Gastroesophageal sphincter (tissue), 4 donors: Measurements from ENCODE around the gene SLC7A10. TPM values are rescaled to one million over a fixed set of nuclear protein-coding genes. Genes with fewer than 3 reads are reported as not detected.

Experiments
- ATAC-seq: fragments of 150-250 bp; one replicate; pipeline ENCODE4 v1.9.1; 2016; ENCODE audit warnings: mild to moderate bottlenecking, moderate library complexity
- H3K27ac ChIP-seq, 4 donors: fragments of 200-600 bp; sonication (generic) in 3 of 4; 1 replicate in 3 of 4; 2 replicates in 1 of 4; pipeline ENCODE4 v1.5.1; 2016 to 2019
- H3K27me3 ChIP-seq: fragments of 200-600 bp; sonication (generic); one replicate; pipeline ENCODE4 v1.5.1; 2019
- H3K36me3 ChIP-seq, 2 donors: fragments of 200-600 bp; sonication (generic); one replicate each; pipeline ENCODE4 v1.5.1; 2019; ENCODE audit warnings: control low read depth in 1 of 2
- H3K4me1 ChIP-seq, 3 donors: fragments of 200-600 bp; sonication (generic); 1 replicate in 2 of 3; 2 replicates in 1 of 3; pipeline ENCODE4 v1.5.1; 2016 to 2019; ENCODE audit warnings: control low read depth in 2 of 3
- H3K4me3 ChIP-seq, 2 donors: fragments of 200-600 bp; sonication (generic); one replicate each; pipeline ENCODE4 v1.5.1; 2019; ENCODE audit warnings: mild to moderate bottlenecking in 1 of 2, moderate library complexity in 1 of 2
- H3K9me3 ChIP-seq, 3 donors: fragments of 200-600 bp; sonication (generic); one replicate each; pipeline ENCODE4 v1.5.1; 2017 to 2019; ENCODE audit warnings: control low read depth in 2 of 3
- EP300 ChIP-seq: sonication (generic); formaldehyde crosslinking; IDR thresholded peaks from one replicate; pipeline ENCODE4 v1.6.1; 2017; ENCODE audit warnings: antibody characterized with exemption, mild to moderate bottlenecking
- POLR2A ChIP-seq, 2 donors: fragments of 450-650 bp; IDR thresholded peaks; one replicate each; pipeline ENCODE4 v1.6.1; 2017; ENCODE audit warnings: antibody characterized with exemption in 2 of 2, mild to moderate bottlenecking in 2 of 2, moderate library complexity in 1 of 2
- POLR2AphosphoS5 ChIP-seq: sonication (generic); formaldehyde crosslinking; IDR thresholded peaks from one replicate; pipeline ENCODE4 v1.6.1; 2017; ENCODE audit warnings: antibody characterized with exemption
- WGBS, 2 donors: methylation state at CpG; one replicate each; pipeline ENCODE4 v1.1.5; 2018; ENCODE audit warnings: low coverage in 1 of 2; 5-methylcytosine and 5-hydroxymethylcytosine counted together
- total RNA-seq, 4 donors: library from RNA; depleted of rRNA; stranded (reverse); fragments of >200 nt; gene quantifications; one replicate each; pipeline ENCODE4 v1.1.0, GENCODE V29; 2016
- TF ChIP-seq, protein P1 (sequence below), 4 experiments: fragments of 200-600 bp in 2 of 4; fragments of 450-650 bp in 2 of 4; sonication (generic) in 1 of 4; IDR thresholded peaks; one replicate each; pipeline ENCODE4 v1.5.1; 2017 to 2019; ENCODE audit warnings: antibody characterized with exemption in 4 of 4, mild to moderate bottlenecking in 2 of 4, moderate library complexity in 2 of 4

The SLC7A10 gene
- total RNA-seq, 4 donors from 2014 or later: not detected

GRCh38 chr19:33175886-33176669 is 49.6 kb downstream of the SLC7A10 start:
- peak; percentile 1 for ATAC-seq
- peak overlapping the region; percentile 61 to 69 for H3K4me3 ChIP-seq

DNA sequence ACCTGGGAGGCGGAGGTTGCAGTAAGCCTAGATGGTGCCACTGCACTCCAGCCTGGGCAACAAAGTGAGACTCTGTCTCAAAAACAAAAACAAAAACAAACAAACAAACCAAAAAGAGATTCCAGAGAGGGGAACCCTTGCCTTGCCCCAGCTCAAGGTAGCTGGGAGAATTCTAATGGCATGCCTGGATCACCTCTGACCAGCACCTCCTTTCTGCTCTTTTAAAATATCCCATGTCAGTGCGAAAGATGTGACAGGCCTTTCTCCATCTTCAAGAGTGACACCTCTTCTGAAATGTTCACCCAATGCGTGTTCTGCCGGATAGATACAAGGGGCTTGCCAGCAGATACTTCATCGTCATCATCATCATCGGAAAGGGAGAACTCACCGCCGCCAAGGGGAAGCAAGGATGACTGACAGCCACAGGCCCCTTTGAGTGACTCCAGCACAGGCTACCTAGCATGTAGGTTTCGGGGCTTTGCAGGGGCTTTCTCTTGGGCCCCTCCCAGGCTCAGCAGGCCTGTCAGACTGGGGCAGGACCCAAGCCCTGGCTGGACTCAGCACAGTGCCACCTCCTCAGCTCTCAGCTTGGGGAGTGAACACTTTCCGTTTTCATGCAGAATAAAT is 50.4 kb downstream of the SLC7A10 start:
- 94% methylated on average over 2 to 9 of the region's 10 CpGs for WGBS, 2 donors
- TF ChIP-seq EP300 (no peak), POLR2AphosphoS5 (no peak), POLR2A (IDR thresholded peaks at IDR 0.05) (no peak)
- TF ChIP-seq, protein P1, sequence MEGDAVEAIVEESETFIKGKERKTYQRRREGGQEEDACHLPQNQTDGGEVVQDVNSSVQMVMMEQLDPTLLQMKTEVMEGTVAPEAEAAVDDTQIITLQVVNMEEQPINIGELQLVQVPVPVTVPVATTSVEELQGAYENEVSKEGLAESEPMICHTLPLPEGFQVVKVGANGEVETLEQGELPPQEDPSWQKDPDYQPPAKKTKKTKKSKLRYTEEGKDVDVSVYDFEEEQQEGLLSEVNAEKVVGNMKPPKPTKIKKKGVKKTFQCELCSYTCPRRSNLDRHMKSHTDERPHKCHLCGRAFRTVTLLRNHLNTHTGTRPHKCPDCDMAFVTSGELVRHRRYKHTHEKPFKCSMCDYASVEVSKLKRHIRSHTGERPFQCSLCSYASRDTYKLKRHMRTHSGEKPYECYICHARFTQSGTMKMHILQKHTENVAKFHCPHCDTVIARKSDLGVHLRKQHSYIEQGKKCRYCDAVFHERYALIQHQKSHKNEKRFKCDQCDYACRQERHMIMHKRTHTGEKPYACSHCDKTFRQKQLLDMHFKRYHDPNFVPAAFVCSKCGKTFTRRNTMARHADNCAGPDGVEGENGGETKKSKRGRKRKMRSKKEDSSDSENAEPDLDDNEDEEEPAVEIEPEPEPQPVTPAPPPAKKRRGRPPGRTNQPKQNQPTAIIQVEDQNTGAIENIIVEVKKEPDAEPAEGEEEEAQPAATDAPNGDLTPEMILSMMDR (IDR thresholded peaks at IDR 0.05): no peak

More at GRCh38 chr19:33175886-33176669, 49.6 kb downstream of the SLC7A10 start:
- Histone ChIP-seq H3K27me3 (no peaks in the 10 kb centered on the region), H3K9me3 (no peaks in the 10 kb centered on the region), H3K36me3 (no peaks in the 10 kb centered on the region), H3K27ac (peak overlapping the region; percentile 67 to 92 (median 90)), H3K4me1 (peaks cover 0 to 35% (median 19%) of the 10 kb centered on the region in 3 donors)
- 15 to 43% methylated on average over 7 to 10 of the region's 25 CpGs for WGBS, 2 donors
- TF ChIP-seq, protein P1 (IDR thresholded peaks at IDR 0.05): no peak
- no peak for TF ChIP-seq EP300
- TF ChIP-seq POLR2A (IDR thresholded peaks at IDR 0.05): no peak

DNA sequence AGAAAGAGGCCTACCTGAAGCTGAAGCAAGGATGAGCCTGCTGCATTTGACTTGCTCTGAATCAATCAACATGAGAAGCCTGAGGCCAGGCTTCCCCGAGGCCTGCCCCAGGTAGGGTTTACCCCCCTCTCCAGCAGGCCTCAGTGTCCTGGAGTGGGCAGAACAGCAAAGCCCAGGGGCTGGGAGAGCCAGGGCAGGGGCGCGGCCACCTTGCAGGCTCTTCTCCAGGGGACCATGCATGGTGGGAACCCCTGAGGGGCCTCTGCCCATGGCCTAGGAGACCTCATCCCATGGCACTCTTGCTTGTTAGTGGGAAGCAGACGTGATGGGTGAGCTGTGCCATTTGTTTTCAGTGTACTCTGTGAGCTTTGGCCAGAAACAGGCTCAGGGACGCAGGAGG is 51.5 kb downstream of the SLC7A10 start:
- Histone ChIP-seq H3K9me3 (no peaks in the 10 kb centered on the region), H3K36me3 (no peaks in the 10 kb centered on the region), H3K4me1 (peaks cover 0 to 35% (median 19%) of the 10 kb centered on the region in 3 donors), H3K27me3 (no peaks in the 10 kb centered on the region), H3K4me3 (no peak overlapping the region), H3K27ac (no peak overlapping the region)
- TF ChIP-seq, protein P1 (IDR thresholded peaks at IDR 0.05): no peak
- TF ChIP-seq POLR2A (IDR thresholded peaks at IDR 0.05) (no peak), POLR2AphosphoS5 (no peak), EP300 (no peak)
- ATAC-seq: no peak
- 90% methylated on average over 2 of the region's 5 CpGs; no CpG with 5 or more reads in 1 of the 2 donors for WGBS, 2 donors

More for the DNA sequence above, 50.4 kb downstream of the SLC7A10 start:
- ATAC-seq: no peak
- peaks cover 0 to 35% (median 19%) of the 10 kb centered on the region in 3 donors for H3K4me1 ChIP-seq
- H3K4me3 ChIP-seq: no peak overlapping the region
- H3K27ac ChIP-seq: peak overlapping the region in 3 of 4 donors; percentile 90 to 92 (median 90)
- no peaks in the 10 kb centered on the region for H3K36me3 ChIP-seq
- no peaks in the 10 kb centered on the region for H3K9me3 ChIP-seq
- H3K27me3 ChIP-seq: no peaks in the 10 kb centered on the region

DNA sequence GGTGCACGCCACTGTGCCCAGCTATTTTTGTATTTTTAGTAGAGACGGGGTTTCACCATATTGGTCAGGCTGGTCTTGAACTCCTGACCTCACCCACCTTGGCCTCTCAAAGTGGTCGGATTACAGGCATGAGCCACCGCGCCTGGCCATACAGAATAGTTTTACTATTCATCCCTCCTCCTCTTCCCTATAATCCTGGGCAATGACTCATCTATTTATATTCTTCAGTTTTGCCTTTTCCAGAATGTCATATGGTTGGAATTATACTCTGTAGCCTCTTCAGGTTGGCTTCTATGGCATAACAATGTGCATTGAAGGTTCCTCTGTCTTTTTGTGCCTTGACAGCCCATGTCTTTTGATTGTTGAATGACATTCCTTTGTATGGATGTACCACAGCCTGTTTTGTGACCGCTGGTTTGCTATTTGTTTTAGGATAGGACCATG is 53.7 kb downstream of the SLC7A10 start:
- WGBS, 2 donors: 78 to 92% methylated on average over 3 to 5 of the region's 6 CpGs
- H3K27me3 ChIP-seq: no peaks in the 10 kb centered on the region
- no peaks in the 10 kb centered on the region for H3K36me3 ChIP-seq
- peaks cover 0 to 21% (median 10%) of the 10 kb centered on the region in 3 donors for H3K4me1 ChIP-seq
- H3K27ac ChIP-seq: no peak overlapping the region
- no peaks in the 10 kb centered on the region for H3K9me3 ChIP-seq
- H3K4me3 ChIP-seq: no peak overlapping the region
- TF ChIP-seq POLR2A (IDR thresholded peaks at IDR 0.05) (no peak), EP300 (no peak), POLR2AphosphoS5 (no peak)
- TF ChIP-seq, protein P1 (IDR thresholded peaks at IDR 0.05): no peak
- no peak for ATAC-seq
